ENCODE results near the gene SNRPA. TPM values are rescaled to one million over a fixed set of nuclear protein-coding genes. Genes with fewer than 3 reads are reported as not detected.

The SNRPA gene
- total RNA-seq, 2 donors from 2014 or later = 40.4 to 107 TPM

DNA sequence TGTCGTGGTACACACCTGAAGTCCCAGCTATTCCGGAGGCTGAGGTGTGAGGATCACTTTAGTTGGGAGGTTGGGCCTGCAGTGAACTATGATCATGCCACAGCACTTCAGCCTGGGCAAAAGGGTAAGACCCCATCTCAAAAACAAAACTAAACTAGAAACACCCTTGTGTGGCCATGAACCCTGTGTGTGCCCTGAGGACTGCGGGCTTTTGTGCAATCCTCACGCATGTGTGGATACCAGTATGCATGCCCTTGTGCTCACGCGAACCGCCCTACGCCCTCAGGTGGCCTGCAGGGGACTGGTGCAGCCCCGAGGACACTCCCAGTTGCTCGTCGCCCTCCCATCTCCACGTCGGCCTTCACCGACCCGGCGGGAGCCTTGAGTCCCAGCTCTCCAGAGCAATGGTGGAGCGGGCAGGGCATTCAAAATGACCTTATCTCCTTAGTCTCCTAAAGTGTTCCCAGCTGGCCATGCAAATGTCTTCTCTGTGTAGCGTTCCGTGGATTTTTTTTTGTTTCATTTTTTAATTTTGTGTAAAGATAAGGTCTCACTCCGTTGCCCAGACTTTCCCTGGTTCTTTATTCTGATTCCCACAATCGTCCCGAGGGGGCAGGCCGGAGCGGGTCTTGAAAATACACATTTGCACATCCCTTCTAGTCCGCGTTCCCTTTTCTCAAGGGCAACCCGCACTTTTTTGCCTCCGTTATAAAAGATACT is 47.1 kb downstream of the SNRPA start:
- Histone ChIP-seq H3K36me3 (peaks cover 3% of the 10 kb centered on the region), H3K27ac (peak overlapping the region; percentile 86 to 87), H3K9me3 (no peaks in the 10 kb centered on the region), H3K4me3 (peak overlapping the region; percentile 73), H3K4me1 (ENCODE audit: control insufficient read depth in 1 of 2, low read depth in 2 of 2) (peaks cover 33 to 46% of the 10 kb centered on the region in 2 donors), H3K27me3 (replicated peaks; ENCODE audit: insufficient read depth) (no peaks in the 10 kb centered on the region)
- TF ChIP-seq CTCF (IDR thresholded peaks at IDR 0.05) = no peak
- DNase-seq (ENCODE audit: low spot score) (no peak), ATAC-seq (ENCODE audit: insufficient number of reproducible peaks, low FRiP score, low read depth) (no peak)

- peak within 1 kb of the TSS; percentile 91 for H3K4me3 ChIP-seq
- peak; percentile 5 for TF ChIP-seq CTCF (IDR thresholded peaks at IDR 0.05)
- peak; percentile 94 for ATAC-seq (ENCODE audit: insufficient number of reproducible peaks, low FRiP score, low read depth)
- H3K36me3 ChIP-seq = peaks cover 3% of the 10 kb centered on the region
- H3K4me1 ChIP-seq (ENCODE audit: control insufficient read depth in 1 of 2, low read depth in 2 of 2) = peaks cover 38 to 49% of the 10 kb centered on the region in 2 donors
- H3K9me3 ChIP-seq = no peaks in the 10 kb centered on the region
- peak; percentile 100 for DNase-seq (ENCODE audit: low spot score)
- H3K27me3 ChIP-seq (replicated peaks; ENCODE audit: insufficient read depth) = no peaks in the 10 kb centered on the region
- H3K27ac ChIP-seq = peak within 1 kb of the TSS; percentile 86 to 87
Measured at GRCh38 chr19:40798683-40799557, 47.9 kb downstream of the SNRPA start, which contains the start of gene EGLN2. Gene EGLN2, plus strand, starts transcription at chr19:40799191. Its CDS starts 1,382 bp downstream, at chr19:40800573.

- Histone ChIP-seq H3K27ac (peak overlapping the region; percentile 79 to 84), H3K4me3 (peak overlapping the region; percentile 91), H3K36me3 (peaks cover 3% of the 10 kb centered on the region), H3K9me3 (no peaks in the 10 kb centered on the region), H3K4me1 (ENCODE audit: control insufficient read depth in 1 of 2, low read depth in 2 of 2) (peaks cover 45 to 57% of the 10 kb centered on the region in 2 donors), H3K27me3 (replicated peaks; ENCODE audit: insufficient read depth) (no peaks in the 10 kb centered on the region)
- no peak for TF ChIP-seq CTCF (IDR thresholded peaks at IDR 0.05)
- DNase-seq (ENCODE audit: low spot score) (no peak), ATAC-seq (ENCODE audit: insufficient number of reproducible peaks, low FRiP score, low read depth) (no peak)
Measured at GRCh38 chr19:40799558-40800338, 48.7 kb downstream of the SNRPA start.

GRCh38 chr19:40800339-40800996 is 49.5 kb downstream of the SNRPA start:
- H3K9me3 ChIP-seq = no peaks in the 10 kb centered on the region
- ATAC-seq (ENCODE audit: insufficient number of reproducible peaks, low FRiP score, low read depth) (no peak), DNase-seq (ENCODE audit: low spot score) (no peak)
- H3K4me1 ChIP-seq (ENCODE audit: control insufficient read depth in 1 of 2, low read depth in 2 of 2) = peaks cover 52 to 64% of the 10 kb centered on the region in 2 donors
- no peak for TF ChIP-seq CTCF (IDR thresholded peaks at IDR 0.05)
- H3K36me3 ChIP-seq = peaks cover 3% of the 10 kb centered on the region
- peak overlapping the region; percentile 91 for H3K4me3 ChIP-seq
- H3K27me3 ChIP-seq (replicated peaks; ENCODE audit: insufficient read depth) = no peaks in the 10 kb centered on the region
- H3K27ac ChIP-seq = peak overlapping the region; percentile 79 to 84

All from thoracic aorta (tissue), 2 donors.